ENCODE data around the gene RNF114. TPM values are rescaled to one million over a fixed set of nuclear protein-coding genes. Genes with fewer than 3 reads are reported as not detected.

Gene RNF114
- total and polyA plus RNA-seq, 10 of the 15 experiments (the other 5 are each of a cell fraction or from before 2014, with no cell fraction given) = 28.0 to 82.3 (median 47.2) TPM

DNA sequence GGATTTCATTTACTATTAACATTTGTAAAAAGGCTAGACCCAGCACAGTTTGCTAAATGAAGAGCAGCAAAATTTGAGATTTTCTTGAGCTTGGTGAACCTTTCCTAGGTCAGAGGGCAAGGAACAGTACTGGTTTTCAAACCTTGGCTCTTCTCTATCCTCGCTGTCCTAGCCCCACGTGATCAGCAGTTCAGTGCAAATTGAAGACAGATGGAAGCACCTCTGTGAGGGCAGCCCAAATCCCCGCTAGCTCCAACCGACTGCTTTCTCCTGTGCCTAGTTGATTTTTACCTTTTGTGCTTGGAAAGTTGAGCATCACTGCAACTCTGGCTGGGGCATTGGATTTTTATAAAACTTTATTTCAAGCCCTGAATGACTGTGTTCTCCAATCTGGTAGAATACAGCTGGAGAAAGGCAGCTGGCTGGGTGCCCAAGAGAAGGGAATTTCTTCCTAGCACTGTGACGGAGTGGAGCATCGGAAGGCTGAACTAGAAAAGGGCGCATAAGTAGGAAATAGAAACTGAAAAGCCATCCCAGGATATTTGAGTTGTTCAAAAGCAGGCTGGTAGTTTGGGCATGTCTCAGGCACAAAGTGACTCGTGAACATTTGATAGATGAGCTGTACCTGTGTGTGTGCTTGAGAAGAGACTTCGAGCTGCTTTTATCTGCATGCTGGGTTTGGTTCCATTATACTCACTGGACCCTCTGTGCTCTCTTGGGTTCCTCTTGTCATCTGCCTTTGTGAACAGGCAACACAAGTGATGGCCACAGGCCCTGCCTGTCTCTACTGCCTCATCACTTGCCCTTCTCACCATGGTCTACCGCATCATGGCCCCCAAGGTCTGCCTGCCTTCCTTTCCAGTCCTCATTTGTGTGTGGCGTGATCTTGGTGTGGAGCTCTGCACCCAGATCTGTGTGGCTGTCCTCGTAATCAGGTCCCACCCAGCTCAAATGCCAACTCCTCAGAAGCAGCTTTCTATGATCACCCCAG, 2.3 kb downstream of the RNF114 start (continued):
- TF ChIP-seq, protein P1, sequence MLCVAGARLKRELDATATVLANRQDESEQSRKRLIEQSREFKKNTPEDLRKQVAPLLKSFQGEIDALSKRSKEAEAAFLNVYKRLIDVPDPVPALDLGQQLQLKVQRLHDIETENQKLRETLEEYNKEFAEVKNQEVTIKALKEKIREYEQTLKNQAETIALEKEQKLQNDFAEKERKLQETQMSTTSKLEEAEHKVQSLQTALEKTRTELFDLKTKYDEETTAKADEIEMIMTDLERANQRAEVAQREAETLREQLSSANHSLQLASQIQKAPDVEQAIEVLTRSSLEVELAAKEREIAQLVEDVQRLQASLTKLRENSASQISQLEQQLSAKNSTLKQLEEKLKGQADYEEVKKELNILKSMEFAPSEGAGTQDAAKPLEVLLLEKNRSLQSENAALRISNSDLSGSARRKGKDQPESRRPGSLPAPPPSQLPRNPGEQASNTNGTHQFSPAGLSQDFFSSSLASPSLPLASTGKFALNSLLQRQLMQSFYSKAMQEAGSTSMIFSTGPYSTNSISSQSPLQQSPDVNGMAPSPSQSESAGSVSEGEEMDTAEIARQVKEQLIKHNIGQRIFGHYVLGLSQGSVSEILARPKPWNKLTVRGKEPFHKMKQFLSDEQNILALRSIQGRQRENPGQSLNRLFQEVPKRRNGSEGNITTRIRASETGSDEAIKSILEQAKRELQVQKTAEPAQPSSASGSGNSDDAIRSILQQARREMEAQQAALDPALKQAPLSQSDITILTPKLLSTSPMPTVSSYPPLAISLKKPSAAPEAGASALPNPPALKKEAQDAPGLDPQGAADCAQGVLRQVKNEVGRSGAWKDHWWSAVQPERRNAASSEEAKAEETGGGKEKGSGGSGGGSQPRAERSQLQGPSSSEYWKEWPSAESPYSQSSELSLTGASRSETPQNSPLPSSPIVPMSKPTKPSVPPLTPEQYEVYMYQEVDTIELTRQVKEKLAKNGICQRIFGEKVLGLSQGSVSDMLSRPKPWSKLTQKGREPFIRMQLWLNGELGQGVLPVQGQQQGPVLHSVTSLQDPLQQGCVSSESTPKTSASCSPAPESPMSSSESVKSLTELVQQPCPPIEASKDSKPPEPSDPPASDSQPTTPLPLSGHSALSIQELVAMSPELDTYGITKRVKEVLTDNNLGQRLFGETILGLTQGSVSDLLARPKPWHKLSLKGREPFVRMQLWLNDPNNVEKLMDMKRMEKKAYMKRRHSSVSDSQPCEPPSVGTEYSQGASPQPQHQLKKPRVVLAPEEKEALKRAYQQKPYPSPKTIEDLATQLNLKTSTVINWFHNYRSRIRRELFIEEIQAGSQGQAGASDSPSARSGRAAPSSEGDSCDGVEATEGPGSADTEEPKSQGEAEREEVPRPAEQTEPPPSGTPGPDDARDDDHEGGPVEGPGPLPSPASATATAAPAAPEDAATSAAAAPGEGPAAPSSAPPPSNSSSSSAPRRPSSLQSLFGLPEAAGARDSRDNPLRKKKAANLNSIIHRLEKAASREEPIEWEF (IDR thresholded peaks at IDR 0.05; ENCODE audit: insufficient replicate concordance, low read depth, low read length) = no peak
- TF ChIP-seq NR2F1 (conservative IDR thresholded peaks at IDR 0.05) = 0 out of 2 replicates have a peak, but pooled peaks have one; percentile 12
- TF ChIP-seq RAD51 (IDR thresholded peaks at IDR 0.05) = 0 out of 2 replicates have a peak, but pooled peaks have one; percentile 21
- TF ChIP-seq RCOR1 (conservative IDR thresholded peaks at IDR 0.05; ENCODE audit: low read depth, low read length) = no peak

DNA sequence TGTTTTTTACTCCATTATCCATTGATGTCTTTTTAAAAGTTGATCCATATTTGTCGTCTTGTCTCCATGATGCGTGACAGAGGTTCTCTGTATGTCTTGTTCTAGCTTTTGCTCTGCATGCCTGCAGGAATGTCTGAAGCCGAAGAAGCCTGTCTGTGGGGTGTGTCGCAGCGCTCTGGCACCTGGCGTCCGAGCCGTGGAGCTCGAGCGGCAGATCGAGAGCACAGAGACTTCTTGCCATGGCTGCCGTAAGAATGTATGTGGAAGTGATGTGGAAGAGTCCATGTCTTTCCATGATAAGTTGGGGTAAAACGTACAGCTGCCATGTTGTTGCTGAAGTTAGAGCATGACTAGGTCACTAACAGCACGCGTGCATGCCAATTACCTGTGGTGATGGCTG, 5.3 kb downstream of the RNF114 start:
- Histone ChIP-seq H3K4me1 (ENCODE audit: control insufficient read depth, insufficient read depth, low read length) (0 out of 2 replicates have a peak, but pooled peaks cover 7% of the 10 kb centered on the region), H3K79me2 (ENCODE audit: control insufficient read depth, insufficient read depth, low read length) (peaks cover 51% of the 10 kb centered on the region), H3K27me3 (replicated peaks in 1 of 2; ENCODE audit: control insufficient read depth in 2 of 2, insufficient read depth in 2 of 2, low read length in 1 of 2) (no peaks in the 10 kb centered on the region), H3K4me2 (ENCODE audit: control insufficient read depth, insufficient read depth) (no peak overlapping the region), H3K9me3 (replicated peaks; ENCODE audit: control insufficient read depth, insufficient read depth, low read length) (no peaks in the 10 kb centered on the region), H4K20me1 (ENCODE audit: control insufficient read depth, insufficient read depth) (peaks cover 4% of the 10 kb centered on the region; the same call in 1 of the 2 replicates), H2AFZ (ENCODE audit: control insufficient read depth, low read depth, low read length) (no peak overlapping the region), H3K36me3 (ENCODE audit: control insufficient read depth in 2 of 2, insufficient read depth in 2 of 2, low read length in 1 of 2) (peaks cover 0 to 24% of the 10 kb centered on the region in 2 experiments), H3K27ac (ENCODE audit: control insufficient read depth, insufficient read depth) (no peak overlapping the region), H3K9ac (ENCODE audit: control insufficient read depth, insufficient read depth, low read length) (no peak overlapping the region), H3K4me3 (no peak overlapping the region)
- 95% methylated on average over 15 of the region's 15 CpGs for WGBS (ENCODE audit: insufficient coverage, insufficient replicate concordance, low lambda C conversion rate, missing lambda C conversion rate)
- no peak for FAIRE-seq
- BruUV-seq (replicated peaks) = no TSS peak
- in situ Hi-C loops (cut with MboI) (no loop called here), intact Hi-C loops (cut with micrococcal nuclease; ENCODE audit: unreplicated experiment) (no loop called here)
- no peak for DNase-seq (ENCODE audit: low read depth, low spot score)
- POLR2A ChIA-PET = no interaction called here
- SMC1A ChIA-PET (ENCODE audit: uncharacterized antibody, unreplicated experiment) = interaction anchor here (1.0 to 1.2 kb wide), 2 partner anchors 8 to 35 kb away, joined by 3 read pairs; no protein-coding TSS in a partner anchor
- TF ChIP-seq RUNX3 (IDR thresholded peaks at IDR 0.05; ENCODE audit: low read length) = no peak
- TF ChIP-seq HDGF (IDR thresholded peaks at IDR 0.05) = no peak
- no peak for TF ChIP-seq MYB (IDR thresholded peaks at IDR 0.05; ENCODE audit: borderline replicate concordance, low read depth, low read length)
- TF ChIP-seq HCFC1 (IDR thresholded peaks at IDR 0.05; ENCODE audit: low read length) = no peak
- no peak for TF ChIP-seq KLF5 (IDR thresholded peaks at IDR 0.05; ENCODE audit: partially characterized antibody)
- no peak for TF ChIP-seq CEBPB (IDR thresholded peaks at IDR 0.05; ENCODE audit: borderline replicate concordance in 1 of 2, low read depth in 2 of 2, low read length in 2 of 2)
- TF ChIP-seq, protein P2, sequence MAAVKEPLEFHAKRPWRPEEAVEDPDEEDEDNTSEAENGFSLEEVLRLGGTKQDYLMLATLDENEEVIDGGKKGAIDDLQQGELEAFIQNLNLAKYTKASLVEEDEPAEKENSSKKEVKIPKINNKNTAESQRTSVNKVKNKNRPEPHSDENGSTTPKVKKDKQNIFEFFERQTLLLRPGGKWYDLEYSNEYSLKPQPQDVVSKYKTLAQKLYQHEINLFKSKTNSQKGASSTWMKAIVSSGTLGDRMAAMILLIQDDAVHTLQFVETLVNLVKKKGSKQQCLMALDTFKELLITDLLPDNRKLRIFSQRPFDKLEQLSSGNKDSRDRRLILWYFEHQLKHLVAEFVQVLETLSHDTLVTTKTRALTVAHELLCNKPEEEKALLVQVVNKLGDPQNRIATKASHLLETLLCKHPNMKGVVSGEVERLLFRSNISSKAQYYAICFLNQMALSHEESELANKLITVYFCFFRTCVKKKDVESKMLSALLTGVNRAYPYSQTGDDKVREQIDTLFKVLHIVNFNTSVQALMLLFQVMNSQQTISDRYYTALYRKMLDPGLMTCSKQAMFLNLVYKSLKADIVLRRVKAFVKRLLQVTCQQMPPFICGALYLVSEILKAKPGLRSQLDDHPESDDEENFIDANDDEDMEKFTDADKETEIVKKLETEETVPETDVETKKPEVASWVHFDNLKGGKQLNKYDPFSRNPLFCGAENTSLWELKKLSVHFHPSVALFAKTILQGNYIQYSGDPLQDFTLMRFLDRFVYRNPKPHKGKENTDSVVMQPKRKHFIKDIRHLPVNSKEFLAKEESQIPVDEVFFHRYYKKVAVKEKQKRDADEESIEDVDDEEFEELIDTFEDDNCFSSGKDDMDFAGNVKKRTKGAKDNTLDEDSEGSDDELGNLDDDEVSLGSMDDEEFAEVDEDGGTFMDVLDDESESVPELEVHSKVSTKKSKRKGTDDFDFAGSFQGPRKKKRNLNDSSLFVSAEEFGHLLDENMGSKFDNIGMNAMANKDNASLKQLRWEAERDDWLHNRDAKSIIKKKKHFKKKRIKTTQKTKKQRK (IDR thresholded peaks at IDR 0.05; ENCODE audit: low read depth, low read length) = no peak
- TF ChIP-seq ZNF207 (IDR thresholded peaks at IDR 0.05; ENCODE audit: borderline replicate concordance) = no peak
- no peak for TF ChIP-seq ZSCAN29 (IDR thresholded peaks at IDR 0.05)
- TF ChIP-seq STAT3 (IDR thresholded peaks at IDR 0.05; ENCODE audit: low read depth, low read length) = no peak
- no peak for ATAC-seq
- RAD21 ChIA-PET (ENCODE audit: unreplicated experiment) = no interaction called here
- CTCF ChIA-PET = interaction anchor here (0.6 to 0.7 kb wide), 2 partner anchors 96 to 333 kb away, joined by 3 read pairs; no protein-coding TSS in a partner anchor

Data from GM12878 (cell line).